OCI-LY3 (cell line): ENCODE results near the gene RPAIN.

Experiments used
- H2AFZ ChIP-seq: fragments of 200-600, 300-600 bp; shearing (Covaris generic); 2 replicates; pipeline ENCODE4 v1.6.0; 2014; ENCODE audit warnings: antibody characterized with exemption, low read depth, low read length
- H3K27ac ChIP-seq: fragments of 200-600, 300-600 bp; sonication (generic); 2 replicates; pipeline ENCODE4 v1.5.1; 2014; ENCODE audit warnings: mild to moderate bottlenecking, low read length, moderate library complexity, mixed read lengths
- H3K27me3 ChIP-seq: fragments of 200-600, 300-600 bp; sonication (generic); 2 replicates; pipeline ENCODE4 v1.6.1; 2014; ENCODE audit warnings: low read depth, low read length, mixed read lengths
- H3K36me3 ChIP-seq: fragments of 200-600, 300-600 bp; sonication (generic); replicated peaks from 2 replicates; pipeline ENCODE3; 2014; ENCODE audit warnings: low read depth, low read length, mixed read lengths
- H3K4me1 ChIP-seq: fragments of 300-600, 200-600 bp; sonication (generic); 2 replicates; pipeline ENCODE4 v1.6.1; 2014; ENCODE audit warnings: low read length, mixed read lengths
- H3K4me2 ChIP-seq: fragments of 200-600, 300-600 bp; sonication (generic); 2 replicates; pipeline ENCODE4 v1.6.1; 2014; ENCODE audit warnings: low read length, mixed read lengths
- H3K4me3 ChIP-seq: fragments of 300-600, 200-600 bp; sonication (generic); 2 replicates; pipeline ENCODE4 v1.5.1; 2014; ENCODE audit warnings: antibody characterized with exemption, mild to moderate bottlenecking, low read length, moderate library complexity
- H3K79me2 ChIP-seq: fragments of 300-600, 200-600 bp; shearing (Covaris generic); 2 replicates; pipeline ENCODE4 v1.6.1; 2014; ENCODE audit warnings: mild to moderate bottlenecking, low read length, mixed read lengths
- H3K9ac ChIP-seq: fragments of 300-600, 200-600 bp; shearing (Covaris generic); 2 replicates; pipeline ENCODE4 v1.6.0; 2014; ENCODE audit warnings: mild to moderate bottlenecking, low read length, moderate library complexity
- H3K9me3 ChIP-seq: fragments of 200-600, 300-600 bp; shearing (Covaris generic); 2 replicates; pipeline ENCODE4 v1.6.1; 2014; ENCODE audit warnings: low read length, mixed read lengths; ENCODE audit not compliant: insufficient read depth
- H4K20me1 ChIP-seq: fragments of 200-600, 300-600 bp; sonication (generic); 2 replicates; pipeline ENCODE4 v1.6.1; 2016; ENCODE audit warnings: low read length, mixed read lengths; ENCODE audit not compliant: insufficient read depth
- EZH2phosphoT487 ChIP-seq: fragments of 200-600 bp; shearing (Covaris generic); IDR thresholded peaks from 2 replicates; pipeline ENCODE4 v1.6.1; 2018; ENCODE audit warnings: antibody characterized with exemption, mixed run types, low read depth
- TF ChIP-seq, protein P1 (sequence below): fragments of 200-600, 300-600 bp; sonication (generic); IDR thresholded peaks from 2 replicates; pipeline ENCODE4 v1.5.1; 2014; ENCODE audit warnings: antibody characterized with exemption, low read length, low read depth

Gene RPAIN

DNA sequence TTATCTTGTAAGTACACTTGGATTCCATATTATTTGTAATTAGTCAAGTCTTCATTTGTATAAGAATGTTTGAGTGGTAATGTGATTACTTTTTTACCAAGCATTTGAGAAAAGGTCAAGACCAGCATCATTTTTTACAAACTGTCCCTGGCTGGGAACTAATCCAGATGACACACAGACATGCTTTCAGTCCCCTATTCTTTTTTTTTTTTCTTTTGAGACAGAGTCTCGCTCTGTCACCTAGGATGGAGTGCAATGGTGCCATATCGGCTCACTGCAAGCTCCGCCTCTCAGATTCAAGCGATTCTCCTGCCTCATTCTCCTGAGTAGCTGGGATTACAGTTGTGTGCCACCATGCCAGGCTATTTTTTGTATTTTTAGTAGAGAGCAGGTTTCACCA, 61.5 kb downstream of the RPAIN start:
- H3K4me1 ChIP-seq, result peaks cover 9% of the 10 kb centered on the region
- no peaks in the 10 kb centered on the region for H3K27me3 ChIP-seq
- H3K9ac ChIP-seq, result no peak overlapping the region
- no peak overlapping the region for H2AFZ ChIP-seq
- no peak for TF ChIP-seq EZH2phosphoT487
- TF ChIP-seq, protein P1, sequence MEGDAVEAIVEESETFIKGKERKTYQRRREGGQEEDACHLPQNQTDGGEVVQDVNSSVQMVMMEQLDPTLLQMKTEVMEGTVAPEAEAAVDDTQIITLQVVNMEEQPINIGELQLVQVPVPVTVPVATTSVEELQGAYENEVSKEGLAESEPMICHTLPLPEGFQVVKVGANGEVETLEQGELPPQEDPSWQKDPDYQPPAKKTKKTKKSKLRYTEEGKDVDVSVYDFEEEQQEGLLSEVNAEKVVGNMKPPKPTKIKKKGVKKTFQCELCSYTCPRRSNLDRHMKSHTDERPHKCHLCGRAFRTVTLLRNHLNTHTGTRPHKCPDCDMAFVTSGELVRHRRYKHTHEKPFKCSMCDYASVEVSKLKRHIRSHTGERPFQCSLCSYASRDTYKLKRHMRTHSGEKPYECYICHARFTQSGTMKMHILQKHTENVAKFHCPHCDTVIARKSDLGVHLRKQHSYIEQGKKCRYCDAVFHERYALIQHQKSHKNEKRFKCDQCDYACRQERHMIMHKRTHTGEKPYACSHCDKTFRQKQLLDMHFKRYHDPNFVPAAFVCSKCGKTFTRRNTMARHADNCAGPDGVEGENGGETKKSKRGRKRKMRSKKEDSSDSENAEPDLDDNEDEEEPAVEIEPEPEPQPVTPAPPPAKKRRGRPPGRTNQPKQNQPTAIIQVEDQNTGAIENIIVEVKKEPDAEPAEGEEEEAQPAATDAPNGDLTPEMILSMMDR, result no peak
- no peak overlapping the region for H3K4me3 ChIP-seq
- H3K27ac ChIP-seq, result no peak overlapping the region
- H4K20me1 ChIP-seq, result no peaks in the 10 kb centered on the region
- H3K9me3 ChIP-seq, result no peaks in the 10 kb centered on the region
- H3K79me2 ChIP-seq, result peaks cover 22% of the 10 kb centered on the region
- no peak overlapping the region for H3K4me2 ChIP-seq
- peaks cover 33% of the 10 kb centered on the region for H3K36me3 ChIP-seq
